Measurements from ENCODE around the gene FHIT.

Gene FHIT

GRCh38 chr3:60325610-60326170 is 925.6 kb downstream of the FHIT start:
- DNase-seq (ENCODE audit: low spot score) = no peak

DNA sequence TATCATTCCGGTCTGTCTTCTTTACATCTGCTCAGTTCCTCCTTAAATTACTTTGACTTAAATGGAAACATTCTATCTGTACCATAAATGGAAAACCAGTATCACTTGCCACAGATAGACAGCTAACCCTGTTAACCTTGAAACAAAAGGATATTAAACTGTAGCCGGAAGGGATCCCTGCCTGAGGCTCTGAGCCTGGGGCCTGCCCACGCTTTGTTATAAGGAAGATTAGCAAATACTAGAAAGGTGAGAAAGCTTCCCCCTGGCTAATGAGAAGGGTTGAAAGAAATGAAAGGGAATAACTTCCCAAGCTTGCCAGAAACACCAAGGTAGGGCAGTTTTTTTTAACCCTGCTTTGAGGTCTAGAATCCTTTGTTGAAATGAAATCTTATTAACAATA is 927.6 kb downstream of the FHIT start:
- DNase-seq (ENCODE audit: low spot score) = no peak

- DNase-seq (ENCODE audit: low spot score) = no peak
Observed at GRCh38 chr3:60323180-60323579, 928.1 kb downstream of the FHIT start.

DNA sequence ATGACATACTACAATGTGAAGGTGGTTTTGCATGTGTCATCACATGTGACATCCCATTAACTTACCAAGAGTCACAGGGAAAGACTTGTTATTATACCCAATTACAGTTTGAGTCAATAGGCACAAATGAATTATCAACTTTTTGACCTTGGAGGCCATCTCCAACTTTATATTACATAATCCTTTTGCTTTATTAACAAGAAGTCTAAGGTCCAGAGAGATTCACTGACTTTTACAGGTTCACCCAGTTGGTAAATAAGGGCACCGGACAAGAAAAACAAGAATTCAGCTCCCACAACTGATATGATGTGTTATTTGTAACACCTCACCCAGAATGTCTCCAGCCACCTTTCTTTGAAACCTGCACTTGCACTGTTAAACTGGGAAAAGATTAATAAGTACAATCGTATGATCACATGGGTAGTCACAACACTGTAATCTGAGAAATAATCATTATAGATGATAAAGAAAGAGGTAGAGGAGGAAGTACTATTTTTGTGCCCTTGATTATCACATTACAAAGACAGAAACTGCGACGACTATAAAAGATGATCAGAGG is 928.9 kb downstream of the FHIT start:
- no peak for DNase-seq (ENCODE audit: low spot score)

DNA sequence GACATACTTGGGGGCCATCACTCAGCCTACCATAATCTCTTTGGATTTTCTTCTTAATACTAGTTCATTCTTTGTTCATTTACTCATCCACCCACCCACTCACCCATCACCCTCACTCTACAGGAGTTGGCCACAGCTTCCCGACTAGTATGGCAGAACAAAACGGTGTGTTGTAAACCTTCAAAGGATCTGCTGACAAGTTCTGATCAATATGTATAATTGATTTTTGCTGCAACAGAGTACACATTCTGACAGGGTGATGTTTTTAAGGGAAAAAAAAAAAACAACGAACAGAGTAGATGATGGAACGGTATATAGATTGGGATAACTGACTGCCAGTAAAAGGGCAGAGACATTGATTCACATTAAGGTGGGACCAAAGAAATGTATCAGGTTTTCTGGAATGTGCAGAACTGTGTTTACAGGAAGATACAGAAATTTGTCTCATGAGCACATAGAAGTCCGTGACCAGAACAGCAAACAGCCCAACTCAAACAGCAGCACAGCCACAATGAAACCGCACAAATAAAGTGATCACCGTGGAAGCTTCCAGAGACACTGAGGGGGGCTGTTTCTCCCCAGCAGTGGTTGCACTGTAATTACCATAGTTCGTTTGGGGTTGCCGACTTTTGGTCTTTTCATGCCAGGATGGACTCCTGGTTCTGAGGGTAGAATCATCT is 931.9 kb downstream of the FHIT start:
- DNase-seq (ENCODE audit: low spot score) = no peak

GRCh38 chr3:60316121-60316797 is 935.0 kb downstream of the FHIT start:
- DNase-seq (ENCODE audit: low spot score) = no peak

DNA sequence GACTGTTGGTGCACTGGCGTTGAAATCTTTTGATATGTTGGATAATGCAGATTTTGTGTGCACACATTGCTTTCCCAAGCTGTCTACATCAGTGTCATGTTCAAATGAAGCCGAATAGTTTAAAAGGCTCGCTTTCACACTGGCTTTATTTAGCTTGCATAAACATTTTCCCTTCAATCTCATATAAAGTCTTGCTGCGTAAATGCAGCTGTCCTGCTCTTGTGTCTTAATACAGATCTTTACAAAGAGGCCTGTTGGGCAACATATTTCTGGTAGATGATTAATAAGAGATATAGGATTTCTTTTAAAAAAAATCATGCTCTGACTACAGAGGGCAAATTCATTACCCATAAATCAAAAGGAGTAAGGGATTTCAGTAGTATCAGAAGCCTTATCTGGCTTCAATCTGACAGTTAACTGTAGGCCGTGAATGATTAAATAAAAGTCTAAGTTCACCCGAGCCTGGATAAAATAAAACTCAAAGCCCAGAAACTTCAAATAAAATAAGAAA is 937.2 kb downstream of the FHIT start:
- no peak for DNase-seq (ENCODE audit: low spot score)

DNA sequence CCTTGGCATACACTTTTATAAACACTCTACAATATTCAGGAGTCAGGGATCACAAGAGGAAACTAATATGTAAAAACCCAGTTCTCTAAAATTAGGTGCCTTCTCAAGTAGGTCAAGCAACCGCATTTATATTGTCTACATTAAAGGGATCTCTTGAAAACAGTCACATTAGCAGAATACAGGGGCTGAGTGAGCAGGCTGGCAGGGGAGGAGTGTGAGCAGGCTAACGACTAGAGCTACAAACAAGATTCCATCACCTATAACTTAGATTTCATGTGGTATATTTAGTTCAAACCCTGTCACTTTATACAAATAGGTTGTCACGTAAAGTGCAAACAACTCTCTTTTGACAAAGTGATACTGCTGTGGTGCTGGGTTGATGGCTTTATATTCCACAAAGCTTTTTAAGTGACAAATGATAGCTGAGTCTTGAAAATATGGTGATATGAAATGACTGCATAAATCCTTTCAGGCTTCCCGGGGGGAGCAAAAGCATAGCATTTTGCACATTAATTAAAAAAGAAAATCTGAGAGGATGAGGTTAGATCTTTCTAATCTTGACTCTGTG is 937.9 kb downstream of the FHIT start:
- no peak for DNase-seq (ENCODE audit: low spot score)

DNA sequence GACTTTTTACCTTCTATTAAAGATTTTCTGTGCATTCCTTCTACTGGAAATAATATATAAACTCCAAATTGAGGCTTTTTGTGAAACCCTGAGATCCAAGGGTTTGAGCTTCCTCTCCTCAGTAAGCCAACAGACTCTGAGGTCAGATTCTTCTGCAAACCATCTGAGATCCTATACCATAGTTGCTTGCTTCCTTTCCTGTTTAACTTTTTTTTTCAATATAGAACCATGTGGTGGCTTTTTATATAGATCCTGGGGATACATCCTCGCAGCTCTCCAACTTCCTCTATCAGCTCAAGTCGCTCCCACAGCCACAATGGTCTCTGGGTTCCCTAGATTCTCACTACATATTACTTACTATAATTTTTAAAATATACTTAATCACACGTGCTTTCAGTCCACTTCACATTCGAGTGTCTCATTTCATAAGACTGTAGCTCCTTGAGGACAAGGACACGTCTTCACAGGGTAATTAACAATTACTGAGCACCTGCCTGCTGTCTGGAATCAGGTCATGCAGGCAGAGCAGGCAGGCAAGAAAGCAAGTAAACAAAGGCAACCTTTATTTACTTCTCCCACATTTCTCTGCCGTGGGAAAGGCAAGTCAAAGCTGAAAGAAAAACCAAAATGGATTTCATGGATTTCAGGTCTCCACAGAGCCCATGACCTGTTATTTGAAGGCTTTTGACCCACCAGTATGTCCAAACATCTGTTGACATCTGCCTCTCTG is 941.5 kb downstream of the FHIT start:
- no peak for DNase-seq (ENCODE audit: low spot score)

GRCh38 chr3:60308808-60309207 is 942.4 kb downstream of the FHIT start:
- DNase-seq (ENCODE audit: low spot score) = no peak

DNA sequence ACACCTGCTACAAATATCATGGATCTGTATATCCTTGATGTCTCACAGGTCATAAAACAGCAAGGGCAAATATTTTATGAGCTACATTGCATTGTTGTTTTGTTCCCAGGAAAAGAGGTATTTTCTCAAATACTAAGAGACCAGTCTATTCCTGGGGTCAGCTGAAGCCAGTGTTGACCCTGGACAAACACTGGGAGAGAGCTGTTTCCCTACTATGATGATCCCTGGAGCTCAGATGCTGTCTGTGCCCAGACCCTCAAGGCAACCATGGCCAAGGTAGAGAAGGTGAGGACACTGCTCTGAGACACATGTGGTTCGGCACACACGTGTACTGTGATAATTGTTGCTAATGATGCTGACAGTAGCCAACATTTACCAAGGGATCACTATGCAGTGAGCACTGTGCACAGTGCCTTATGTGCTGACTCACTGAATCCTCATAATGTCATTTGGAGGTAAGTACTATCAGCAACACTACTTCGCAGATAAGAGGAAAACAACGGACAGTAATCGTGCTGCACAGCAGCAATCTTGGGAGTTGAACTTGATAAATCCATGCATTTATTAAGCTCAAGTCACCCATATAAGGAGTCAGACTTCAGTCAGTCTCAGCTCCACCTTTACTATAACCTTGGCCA is 943.6 kb downstream of the FHIT start:
- DNase-seq (ENCODE audit: low spot score) = no peak

GRCh38 chr3:60304112-60304511 is 947.1 kb downstream of the FHIT start:
- no peak for DNase-seq (ENCODE audit: low spot score)

GRCh38 chr3:60303160-60303559 is 948.1 kb downstream of the FHIT start:
- DNase-seq (ENCODE audit: low spot score) = no peak

DNA sequence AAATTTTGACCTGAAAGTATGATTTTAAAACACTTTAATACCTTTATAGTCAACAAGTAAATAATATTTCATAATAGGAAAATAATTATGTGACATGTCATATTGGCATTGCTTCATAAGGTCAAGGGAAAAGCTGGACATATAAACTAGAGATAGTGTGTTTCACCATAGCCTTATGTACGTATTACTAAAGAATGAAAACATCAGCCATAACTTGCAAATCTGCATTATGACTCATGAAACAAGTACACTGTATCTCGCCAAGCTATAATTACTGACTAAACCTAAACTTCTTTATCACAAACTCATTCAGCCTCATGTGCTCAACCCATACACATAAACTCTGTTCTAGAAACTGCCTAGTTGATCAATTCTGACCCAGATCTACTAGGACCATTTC is 950.1 kb downstream of the FHIT start:
- no peak for DNase-seq (ENCODE audit: low spot score)

DNA sequence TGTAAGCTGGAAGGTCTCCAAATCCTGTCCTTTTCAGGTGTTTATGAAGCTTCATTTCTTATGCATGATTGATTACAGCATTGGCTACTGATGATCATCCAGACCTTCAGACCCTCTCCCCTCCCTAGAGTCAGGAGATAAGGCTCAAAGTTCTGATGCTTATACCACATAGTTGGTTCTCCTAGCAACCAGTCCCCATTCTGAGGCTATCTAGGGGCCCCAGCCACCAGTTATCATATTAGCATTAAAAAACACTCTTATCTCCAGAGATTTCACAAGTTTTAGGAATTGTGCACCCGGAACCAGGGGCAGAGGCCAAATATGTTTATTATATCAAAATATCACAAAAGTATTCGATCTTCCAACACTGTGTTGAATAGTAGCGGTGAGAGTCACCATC is 953.1 kb downstream of the FHIT start:
- DNase-seq (ENCODE audit: low spot score) = no peak

DNA sequence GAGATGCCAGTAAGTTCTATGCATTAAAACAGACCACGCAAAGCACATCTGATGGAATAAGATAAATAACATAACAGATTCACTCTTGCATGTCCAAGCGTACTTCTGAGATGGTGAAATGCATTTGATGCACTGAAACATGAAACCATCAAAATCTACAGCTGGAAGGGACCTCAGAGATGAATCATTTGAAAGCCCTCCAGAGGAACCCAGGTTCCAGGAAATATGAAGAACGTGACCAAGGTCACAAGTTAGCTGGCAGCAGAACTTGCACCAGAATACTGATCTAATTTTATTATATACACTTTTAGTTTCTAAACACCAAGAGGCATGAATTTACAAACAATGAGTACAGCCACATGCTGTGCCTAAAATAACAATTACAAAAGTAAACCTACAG is 957.1 kb downstream of the FHIT start:
- no peak for DNase-seq (ENCODE audit: low spot score)

DNA sequence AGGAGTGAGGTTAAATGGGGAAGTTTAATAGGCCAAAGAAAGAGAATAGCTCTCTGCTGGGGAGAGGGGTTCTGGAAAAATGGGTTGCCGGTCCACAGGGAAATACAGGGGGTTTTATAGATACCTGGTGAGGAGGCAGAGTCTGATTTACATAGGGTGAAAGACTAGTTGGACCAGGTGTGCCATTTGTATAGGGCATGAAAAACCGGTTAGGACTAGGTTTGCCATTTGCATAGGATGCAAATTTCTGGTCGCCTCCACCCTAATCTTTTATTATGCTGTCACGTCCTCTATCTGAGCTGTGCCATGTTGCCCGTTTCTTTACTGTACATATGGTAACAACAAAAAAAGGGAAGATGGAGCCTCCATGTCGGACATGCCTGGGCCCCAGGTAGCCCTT is 960.1 kb downstream of the FHIT start:
- DNase-seq (ENCODE audit: low spot score) = no peak

GRCh38 chr3:60290122-60290492 is 961.1 kb downstream of the FHIT start:
- no peak for DNase-seq (ENCODE audit: low spot score)

GRCh38 chr3:60289341-60290121 is 961.7 kb downstream of the FHIT start:
- DNase-seq (ENCODE audit: low spot score) = no peak

- DNase-seq (ENCODE audit: low spot score) = no peak
Observed at GRCh38 chr3:60282866-60283265, 968.4 kb downstream of the FHIT start.

DNA sequence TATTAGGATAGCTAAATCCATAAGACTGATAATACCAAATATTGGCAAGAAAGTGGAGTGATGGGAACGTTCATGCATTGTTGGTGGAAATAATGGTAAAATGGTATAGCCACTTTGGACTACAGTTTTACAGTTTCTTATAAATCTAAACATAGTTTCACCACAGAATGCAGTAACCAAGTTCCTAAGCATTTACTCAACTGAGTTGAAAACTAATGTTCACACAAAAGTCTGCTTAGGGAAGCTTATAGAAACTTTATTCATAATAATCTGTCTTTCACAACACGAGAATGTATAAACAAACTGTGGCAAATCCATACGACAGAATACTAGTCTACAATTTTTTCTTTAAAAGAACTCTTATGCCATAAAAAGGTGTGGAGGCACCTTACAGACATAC is 969.3 kb downstream of the FHIT start:
- DNase-seq (ENCODE audit: low spot score) = no peak

All from germinal center (tissue), 1 donor.